NCI-H226 (cell line): ENCODE measurements around the gene LBX1.

Source experiments
- DNase-seq: peaks from one replicate; pipeline ENCODE4 v3.0.0-alpha.2; 2015

LBX1 gene

GRCh38 chr10:101241840-101242707, 12.8 kb upstream of the LBX1 start:
- DNase-seq: no peak

DNA sequence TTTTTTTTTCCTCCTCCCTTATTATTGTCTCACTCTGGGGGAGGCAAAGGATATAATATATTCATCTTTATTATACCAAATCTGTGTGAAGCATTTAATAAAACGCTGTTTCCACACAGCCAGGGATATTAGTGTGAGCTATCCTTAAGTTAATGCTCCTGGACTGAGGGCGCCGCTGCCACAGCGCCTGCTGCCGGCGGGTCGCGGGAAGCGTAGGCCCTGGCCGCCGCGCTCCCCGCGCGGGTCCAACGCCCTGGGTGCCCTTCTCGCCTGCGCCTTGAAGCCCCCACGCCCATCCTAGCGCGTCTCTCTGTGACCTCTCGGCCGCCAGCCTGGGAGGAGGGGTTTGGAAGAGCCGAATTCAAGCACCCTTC, 9.5 kb upstream of the LBX1 start:
- DNase-seq: no peak

- DNase-seq: no peak
Measured at GRCh38 chr10:101237982-101238731, 8.9 kb upstream of the LBX1 start.

DNA sequence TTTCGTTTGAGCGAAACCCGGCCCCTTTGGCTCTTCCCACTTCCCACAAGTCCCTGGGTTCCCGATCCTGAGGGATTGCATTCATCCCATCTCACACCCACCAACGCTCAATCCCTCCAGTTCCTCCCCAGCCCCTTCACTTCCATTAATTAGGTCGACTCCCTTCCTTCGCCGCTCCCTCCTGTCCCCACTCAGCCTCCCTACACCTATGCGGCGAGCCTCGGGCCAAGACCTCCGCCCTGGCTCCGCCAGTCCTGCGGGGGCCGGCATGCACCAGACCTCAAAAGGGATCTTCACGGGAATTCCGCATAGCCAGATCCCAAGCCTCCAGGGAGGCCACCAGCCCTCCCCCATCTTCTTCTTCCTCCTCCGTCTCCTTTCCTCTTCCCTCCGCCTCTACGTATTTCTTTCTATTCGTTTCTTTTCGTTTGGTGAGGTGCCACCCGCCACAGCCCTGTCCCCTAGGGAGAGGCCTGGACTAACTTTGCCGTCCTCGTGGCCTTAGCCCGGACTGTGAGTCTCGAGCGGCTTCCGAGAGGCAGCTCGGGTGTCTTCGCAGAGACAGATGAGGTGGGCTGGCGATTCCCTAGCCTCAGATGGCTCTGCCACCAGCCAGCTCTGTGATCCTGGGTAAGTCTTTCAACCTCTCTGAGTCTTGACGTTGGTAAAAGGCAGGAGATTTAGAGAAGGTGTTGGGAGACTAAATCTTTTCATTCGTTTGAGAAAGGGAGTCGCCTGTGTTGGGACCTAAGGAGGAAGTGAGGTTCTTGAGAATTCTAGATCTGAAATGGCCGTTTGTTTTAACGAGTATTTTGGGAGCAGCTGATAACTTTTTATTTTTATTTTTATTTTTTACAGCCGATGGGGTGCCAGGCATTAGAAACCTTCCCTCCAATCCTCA, 8.1 kb upstream of the LBX1 start:
- DNase-seq: no peak

GRCh38 chr10:101236376-101237080, 7.3 kb upstream of the LBX1 start:
- no peak for DNase-seq

DNA sequence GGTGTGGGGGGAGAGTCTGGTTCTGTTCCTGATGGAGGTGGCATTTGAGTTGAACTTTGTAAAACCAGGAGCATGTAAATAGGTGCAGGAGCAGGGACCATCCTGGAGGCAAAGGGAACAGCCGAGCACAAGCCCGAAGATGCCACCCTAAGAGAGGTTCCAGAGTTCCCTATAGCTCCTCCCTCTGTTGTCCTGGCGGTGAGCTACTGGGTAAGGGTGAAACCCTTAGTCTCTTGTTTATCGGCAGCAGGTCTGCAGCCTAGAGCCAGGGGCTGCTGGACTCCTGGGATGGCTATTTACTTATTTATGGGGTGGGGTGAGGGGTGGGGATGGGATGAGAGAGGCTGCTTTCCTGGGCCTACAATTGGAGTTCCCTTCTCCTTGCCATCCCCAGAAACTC, 6.5 kb upstream of the LBX1 start:
- no peak for DNase-seq

DNA sequence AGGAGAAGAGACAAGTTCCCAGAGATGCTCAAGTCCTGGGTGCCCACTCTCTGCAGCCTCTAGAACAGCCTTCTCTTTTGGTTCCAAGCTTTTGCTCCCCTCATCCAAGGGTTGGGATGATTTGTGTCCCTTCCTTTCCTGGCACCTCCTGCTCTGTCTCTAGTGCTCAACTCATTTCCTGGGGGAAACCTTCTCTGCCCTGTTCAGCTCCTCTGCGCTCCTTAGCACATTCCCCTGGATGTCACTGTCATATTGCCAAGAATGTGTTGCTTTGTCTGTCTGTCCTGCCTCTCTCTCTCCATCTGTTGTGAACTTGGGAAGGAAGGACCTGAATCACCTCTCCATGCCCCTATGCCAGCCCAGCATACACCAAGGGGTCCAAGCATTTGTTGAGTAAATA, 5.1 kb upstream of the LBX1 start:
- DNase-seq: no peak

GRCh38 chr10:101233863-101234262, 4.6 kb upstream of the LBX1 start:
- no peak for DNase-seq

DNA sequence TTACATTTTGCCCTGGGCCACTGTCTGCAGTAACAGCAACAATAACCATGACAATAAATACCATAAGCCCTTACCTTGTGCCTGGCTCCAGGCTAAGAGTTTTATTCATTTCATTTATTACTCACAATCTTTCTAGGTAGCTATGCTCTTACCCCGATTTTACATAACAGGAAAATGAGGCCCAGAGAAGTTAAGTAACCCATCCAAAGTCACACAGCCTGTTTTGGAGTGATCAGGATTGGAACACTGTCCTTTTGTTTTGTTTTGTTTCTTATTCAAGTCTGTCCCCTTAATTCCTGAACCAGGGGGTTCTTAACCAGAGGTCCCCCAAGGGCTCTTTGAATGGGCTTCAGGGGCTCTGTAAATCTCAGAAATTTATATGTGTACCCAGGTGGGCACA, 4.2 kb upstream of the LBX1 start:
- DNase-seq: no peak

DNA sequence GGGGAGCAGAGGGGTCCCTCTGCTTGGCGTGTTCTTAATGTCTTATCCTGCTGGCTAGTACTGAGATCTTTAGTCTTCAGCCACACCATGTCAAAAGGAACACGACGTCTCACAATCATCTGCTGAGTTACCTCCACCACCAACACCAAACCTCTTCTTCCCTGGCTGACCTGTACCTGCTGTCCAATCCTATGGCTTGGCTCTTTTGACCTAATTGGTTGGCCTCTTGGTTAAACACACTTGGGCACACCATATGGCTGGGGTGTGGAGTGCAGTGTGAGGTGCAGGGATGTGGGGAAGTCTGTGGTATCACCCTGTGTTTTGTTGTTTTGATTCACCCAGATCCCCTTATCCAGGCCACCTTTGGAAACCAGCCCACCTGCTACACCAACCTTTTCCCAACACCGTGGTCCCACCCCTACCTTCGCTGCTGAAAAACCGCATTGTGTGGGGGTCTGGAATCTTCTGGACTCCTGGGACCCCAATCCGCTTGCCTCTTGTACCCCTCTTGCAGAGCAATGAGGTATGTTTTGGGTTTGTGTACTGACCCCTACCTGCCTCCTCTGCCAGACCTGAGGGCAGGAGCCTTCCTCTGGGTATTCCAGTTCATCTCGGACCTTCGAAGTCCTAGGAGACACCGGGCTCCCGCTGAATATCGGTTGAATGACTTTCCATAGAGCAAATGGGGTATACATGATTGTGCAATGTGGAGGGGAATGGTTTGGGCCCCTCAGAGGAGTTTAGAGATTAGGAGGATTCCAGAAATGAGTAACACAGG, 2.8 kb upstream of the LBX1 start:
- no peak for DNase-seq

DNA sequence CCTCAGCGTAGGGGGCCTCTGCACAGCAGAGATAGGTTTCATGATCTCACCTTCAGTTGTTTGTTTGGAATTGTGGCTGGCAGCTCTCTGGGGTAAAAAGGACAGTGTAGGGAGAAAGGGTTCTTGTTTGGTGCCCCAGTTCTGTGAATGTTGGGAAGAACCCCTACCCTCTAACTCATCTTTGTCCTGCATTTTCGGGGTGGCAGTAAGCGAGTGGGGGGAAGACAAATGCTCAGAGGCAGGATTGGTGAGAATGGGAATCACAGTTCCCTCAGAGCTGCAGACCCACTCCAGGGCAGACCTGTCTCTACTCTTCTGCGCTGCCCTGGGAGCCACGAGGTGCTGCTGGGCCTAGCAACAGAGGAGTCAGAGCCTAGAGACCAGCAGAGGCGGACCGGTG, 1.8 kb upstream of the LBX1 start:
- no peak for DNase-seq

DNA sequence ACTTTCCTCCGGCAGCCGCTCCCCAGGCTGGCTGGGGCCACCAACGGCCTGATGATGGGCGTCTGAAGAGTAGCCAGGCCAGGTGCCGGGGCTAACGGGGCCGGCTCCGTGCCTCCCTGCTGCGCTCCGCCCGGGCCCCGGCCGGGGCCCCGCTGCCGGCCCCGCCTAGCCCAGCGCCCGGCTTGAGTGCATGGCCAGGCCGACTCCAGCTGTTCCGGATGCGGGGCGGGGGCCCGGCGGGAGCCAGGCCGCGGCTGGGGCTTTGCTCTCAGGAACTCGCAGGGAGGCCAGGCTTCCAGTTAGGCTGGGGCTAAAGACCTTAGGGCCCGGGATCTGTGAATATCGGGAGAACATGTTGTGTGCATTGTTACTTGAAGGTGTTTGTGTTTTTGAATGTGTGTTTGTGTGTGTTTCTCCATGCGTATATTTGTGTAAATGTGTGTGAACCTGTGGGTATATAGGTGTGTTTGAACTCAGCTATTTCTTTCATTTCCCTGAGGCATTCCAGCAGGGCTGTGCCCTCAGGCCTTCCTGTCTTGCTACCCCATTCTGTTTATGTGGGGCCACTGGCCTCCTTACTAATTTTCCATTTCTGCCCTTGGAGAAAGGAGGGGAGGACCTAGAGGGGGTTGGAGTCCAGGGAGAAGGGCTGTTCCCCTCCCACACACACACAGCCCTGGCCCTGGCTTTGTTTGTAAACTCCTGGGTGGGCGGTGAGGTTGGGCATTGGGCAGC, 1.1 kb upstream of the LBX1 start:
- DNase-seq: no peak

- no peak for DNase-seq
Measured at GRCh38 chr10:101228966-101229265, 347 bp downstream of the LBX1 start.

- DNase-seq: no peak
Measured at GRCh38 chr10:101228153-101228965, 904 bp downstream of the LBX1 start.

GRCh38 chr10:101227429-101228152, 1.7 kb downstream of the LBX1 start:
- no peak for DNase-seq

DNA sequence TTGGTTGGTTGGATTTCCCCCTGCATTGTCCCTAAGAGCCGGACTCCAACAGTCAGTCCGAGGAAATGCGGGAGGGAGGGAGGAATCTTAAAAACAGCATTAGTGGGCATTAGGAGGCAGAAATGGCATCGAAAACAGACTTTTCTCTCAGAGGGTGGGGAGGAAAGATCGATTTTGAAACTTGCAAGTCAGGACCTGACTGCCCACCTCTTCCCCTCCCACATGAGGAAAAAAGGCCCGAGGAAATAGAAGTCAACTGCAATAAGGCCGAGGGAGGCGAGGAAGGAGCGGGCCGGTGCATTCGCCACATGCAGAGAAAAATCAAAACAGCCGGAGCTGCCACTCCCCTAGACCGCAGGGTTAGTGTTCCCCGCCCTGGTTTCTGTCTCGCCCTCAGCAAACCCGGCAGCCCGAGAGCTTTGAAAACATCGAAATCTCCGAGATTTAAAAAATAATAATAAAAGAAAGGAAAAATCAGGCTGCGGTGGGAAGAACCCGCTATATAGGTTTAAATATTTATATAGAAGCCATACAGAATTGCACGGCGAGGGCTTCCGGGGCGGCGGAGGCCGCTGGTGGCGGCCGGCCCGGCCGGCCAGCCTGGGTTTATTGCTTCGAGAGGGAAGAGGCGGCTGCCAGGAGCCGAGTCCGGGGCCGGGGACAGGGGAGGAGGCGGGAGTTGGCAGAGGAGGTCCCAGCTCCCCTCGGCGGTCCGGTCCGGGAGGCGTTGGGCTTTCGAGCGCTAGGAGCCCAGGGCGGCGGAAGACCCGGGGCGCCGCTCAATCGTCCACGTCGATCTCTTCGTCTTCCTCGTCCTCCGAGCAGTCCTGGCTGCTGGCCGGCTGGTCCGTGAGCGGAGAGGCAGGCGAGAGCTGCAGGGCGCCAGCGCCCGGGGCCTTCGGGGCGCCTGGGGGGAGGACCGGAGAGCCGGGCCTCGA, 2.5 kb downstream of the LBX1 start:
- no peak for DNase-seq

- no peak for DNase-seq
Measured at GRCh38 chr10:101225846-101226421, 3.3 kb downstream of the LBX1 start.
